Measurements from ENCODE around the gene IQUB.
"Not testable (repeated sequence)": the region's sequence is repeated elsewhere in the genome, so short reads cannot be mapped to it uniquely, and the experiment has no call there.

The IQUB gene

GRCh38 chr7:123538897-123539296, 4.5 kb upstream of the IQUB start:
- Mint-ChIP-seq H3K36me3 (ENCODE audit: low read depth) (peaks cover 10% of the 10 kb centered on the region), H3K4me3 (no peak overlapping the region), H3K27me3 (ENCODE audit: low read depth) (peaks cover 4% of the 10 kb centered on the region), H3K9me3 (no peaks in the 10 kb centered on the region), H3K4me1 (peaks cover 11% of the 10 kb centered on the region), H3K27ac (no peak overlapping the region)
- no peak for TF ChIP-seq CTCF (IDR thresholded peaks at IDR 0.05; ENCODE audit: unreplicated experiment in 3 of 3)

- Mint-ChIP-seq H3K9me3 (no peaks in the 10 kb centered on the region), H3K27ac (no peak overlapping the region), H3K27me3 (ENCODE audit: low read depth) (peaks cover 4% of the 10 kb centered on the region), H3K36me3 (ENCODE audit: low read depth) (peaks cover 10% of the 10 kb centered on the region), H3K4me3 (no peak overlapping the region), H3K4me1 (peaks cover 18% of the 10 kb centered on the region)
- no peak for TF ChIP-seq CTCF (IDR thresholded peaks at IDR 0.05; ENCODE audit: unreplicated experiment in 3 of 3)
Observed at GRCh38 chr7:123538189-123538714, 3.9 kb upstream of the IQUB start.

- peaks cover 25% of the 10 kb centered on the region for H3K4me1 Mint-ChIP-seq
- TF ChIP-seq CTCF (IDR thresholded peaks at IDR 0.05; ENCODE audit: unreplicated experiment in 3 of 3) = peak; percentile 49 to 71 (median 50)
- H3K4me3 Mint-ChIP-seq = peak overlapping the region in 2 of 3 experiments; percentile 62 to 77
- H3K27ac Mint-ChIP-seq = no peak overlapping the region
- H3K9me3 Mint-ChIP-seq = no peaks in the 10 kb centered on the region
- peaks cover 9% of the 10 kb centered on the region for H3K36me3 Mint-ChIP-seq (ENCODE audit: low read depth)
- H3K27me3 Mint-ChIP-seq (ENCODE audit: low read depth) = peaks cover 4% of the 10 kb centered on the region
Observed at GRCh38 chr7:123537026-123537642, 2.7 kb upstream of the IQUB start.

- Mint-ChIP-seq H3K27ac (peak overlapping the region in 1 of 3 experiments; percentile 18), H3K36me3 (ENCODE audit: low read depth) (no peaks in the 10 kb centered on the region), H3K4me1 (peaks cover 26% of the 10 kb centered on the region), H3K4me3 (peak overlapping the region; percentile 34 to 43 (median 37)), H3K27me3 (ENCODE audit: low read depth) (peaks cover 4% of the 10 kb centered on the region), H3K9me3 (no peaks in the 10 kb centered on the region)
- TF ChIP-seq CTCF (IDR thresholded peaks at IDR 0.05; ENCODE audit: unreplicated experiment in 3 of 3) = no peak
Observed at GRCh38 chr7:123535517-123535916, 1.1 kb upstream of the IQUB start.

- peaks cover 26% of the 10 kb centered on the region for H3K4me1 Mint-ChIP-seq
- no peak for TF ChIP-seq CTCF (IDR thresholded peaks at IDR 0.05; ENCODE audit: unreplicated experiment in 3 of 3)
Observed at GRCh38 chr7:123533929-123534382, 439 bp downstream of the IQUB start.

GRCh38 chr7:123533553-123533917, 860 bp downstream of the IQUB start:
- no peak for TF ChIP-seq CTCF (IDR thresholded peaks at IDR 0.05; ENCODE audit: unreplicated experiment in 3 of 3)
- Mint-ChIP-seq H3K4me1 (peaks cover 26% of the 10 kb centered on the region), H3K9me3 (peaks cover 4% of the 10 kb centered on the region), H3K27ac (peak overlapping the region; percentile 18 to 99 (median 99)), H3K4me3 (peak overlapping the region; percentile 85 to 94 (median 88)), H3K27me3 (ENCODE audit: low read depth) (peaks cover 4% of the 10 kb centered on the region), H3K36me3 (ENCODE audit: low read depth) (peaks cover 4% of the 10 kb centered on the region)

More at GRCh38 chr7:123533929-123534382, 439 bp downstream of the IQUB start:
- peaks cover 4% of the 10 kb centered on the region for H3K27me3 Mint-ChIP-seq (ENCODE audit: low read depth)
- no peaks in the 10 kb centered on the region for H3K9me3 Mint-ChIP-seq
- H3K36me3 Mint-ChIP-seq (ENCODE audit: low read depth) = no peaks in the 10 kb centered on the region
- H3K4me3 Mint-ChIP-seq = peak overlapping the region; percentile 85 to 94 (median 88)
- peak overlapping the region; percentile 18 to 99 (median 99) for H3K27ac Mint-ChIP-seq

GRCh38 chr7:123532788-123533552, 1.4 kb downstream of the IQUB start:
- Mint-ChIP-seq H3K27ac (peak overlapping the region; percentile 49 to 99 (median 76)), H3K4me1 (peaks cover 21% of the 10 kb centered on the region), H3K4me3 (peak overlapping the region; percentile 85 to 94 (median 88))
- H3K36me3 Mint-ChIP-seq (ENCODE audit: low read depth); H3K9me3 Mint-ChIP-seq; H3K27me3 Mint-ChIP-seq (ENCODE audit: low read depth): not testable (repeated sequence)

- Mint-ChIP-seq H3K4me3 (peak overlapping the region; percentile 86 to 94 (median 89)), H3K4me1 (peaks cover 21% of the 10 kb centered on the region), H3K36me3 (ENCODE audit: low read depth) (peaks cover 10% of the 10 kb centered on the region), H3K27ac (peak overlapping the region; percentile 70 to 76 (median 76))
- H3K27me3 Mint-ChIP-seq (ENCODE audit: low read depth); H3K9me3 Mint-ChIP-seq: not testable (repeated sequence)
Observed at GRCh38 chr7:123532343-123532742, 2.1 kb downstream of the IQUB start.

Data from nephron (organoid).